SK-N-SH (cell line): ENCODE measurements around the gene ZNF132. TPM values are rescaled to one million over a fixed set of nuclear protein-coding genes. Genes with fewer than 3 reads are reported as not detected.
"Not testable (repeated sequence)": the region's sequence is repeated elsewhere in the genome, so short reads cannot be mapped to it uniquely, and the experiment has no call there.

Experiments
- CTCF ChIA-PET: fragments of 300-600, 350-600 bp; formaldehyde crosslinking; extraction: SDS; loops from one replicate; lab custom pipeline; 2021; lab: Yijun Ruan, JAX
- POLR2A ChIA-PET: fragments of 350-600 bp; sonication (Branson Sonifier 250); formaldehyde crosslinking; extraction: SDS; loops from one replicate; lab custom pipeline; 2020; ENCODE audit warnings: antibody characterized with exemption, inconsistent platforms; lab: Yijun Ruan, JAX
- DNase-seq: peaks from one replicate; pipeline ENCODE4 v3.0.0; 2012
- H2AFZ ChIP-seq: fragments of 200-600 bp; sonication (generic); 2 replicates; pipeline ENCODE4 v1.8.1; 2016; ENCODE audit warnings: antibody characterized with exemption, mild to moderate bottlenecking, low read depth
- H3F3A ChIP-seq: fragments of 200-600 bp; sonication (generic); replicated peaks from 2 replicates; pipeline ENCODE3; 2016; ENCODE audit warnings: antibody characterized with exemption, mild to moderate bottlenecking; ENCODE audit not compliant: insufficient read depth
- H3K27ac ChIP-seq, 2 experiments: fragments of 200-500 bp in 1 of 2; fragments of 200-600 bp in 1 of 2; sonication (Bioruptor generic) in 1 of 2; sonication (generic), shearing (Covaris generic) in 1 of 2; 2 replicates each; pipeline versions ENCODE4 v1.5.1 to v1.6.1; 2014 to 2016; ENCODE audit warnings: low read depth in 2 of 2, inconsistent platforms in 1 of 2, low read length in 1 of 2, mild to moderate bottlenecking in 1 of 2, mixed read lengths in 1 of 2
- H3K27me3 ChIP-seq: fragments of 200-600 bp; sonication (generic), shearing (Covaris generic); 2 replicates; pipeline ENCODE4 v1.6.1; 2016; ENCODE audit warnings: mixed run types; ENCODE audit not compliant: insufficient read depth
- H3K36me3 ChIP-seq, 2 experiments: fragments of 200-500 bp in 1 of 2; fragments of 200-600 bp in 1 of 2; sonication (Bioruptor generic) in 1 of 2; sonication (generic) in 1 of 2; replicated peaks in 1 of 2; 2 replicates each; pipeline versions ENCODE3 to v1.5.1; 2014 to 2016; ENCODE audit warnings: low read length in 1 of 2, mild to moderate bottlenecking in 1 of 2; ENCODE audit not compliant: insufficient read depth in 2 of 2, control insufficient read depth in 1 of 2
- H3K4me1 ChIP-seq, 2 experiments: fragments of 200-500 bp in 1 of 2; fragments of 200-600 bp in 1 of 2; sonication (Bioruptor generic) in 1 of 2; sonication (generic), shearing (Covaris generic) in 1 of 2; 2 replicates each; pipeline versions ENCODE4 v1.5.1 to v1.6.1; 2014 to 2016; ENCODE audit warnings: low read depth in 1 of 2, low read length in 1 of 2, mixed run types in 1 of 2; ENCODE audit not compliant: insufficient read depth in 2 of 2, control insufficient read depth in 1 of 2
- H3K4me2 ChIP-seq: fragments of 200-600 bp; sonication (generic), shearing (Covaris generic); 2 replicates; pipeline ENCODE4 v1.6.1; 2017; ENCODE audit warnings: mixed run types
- H3K4me3 ChIP-seq, 2 experiments: fragments of 200-500 bp in 1 of 2; fragments of 200-600 bp in 1 of 2; sonication (Bioruptor generic) in 1 of 2; sonication (generic), shearing (Covaris generic) in 1 of 2; 2 replicates each; pipeline versions ENCODE4 v1.5.1 to v1.8.1; 2014 to 2016; ENCODE audit warnings: low read depth in 2 of 2, inconsistent platforms in 1 of 2, low read length in 1 of 2, mild to moderate bottlenecking in 1 of 2, mixed read lengths in 1 of 2, moderate library complexity in 1 of 2
- H3K79me2 ChIP-seq: fragments of 200-600 bp; sonication (generic); 2 replicates; pipeline ENCODE4 v1.8.1; 2017; ENCODE audit warnings: mild to moderate bottlenecking; ENCODE audit not compliant: insufficient read depth
- H3K9ac ChIP-seq: fragments of 200-600 bp; sonication (generic); 2 replicates; pipeline ENCODE4 v1.6.1; 2017; ENCODE audit warnings: mixed run types
- H3K9me2 ChIP-seq: fragments of 200-600 bp; sonication (generic); 2 replicates; pipeline ENCODE4 v1.6.1; 2017; ENCODE audit warnings: mixed run types
- H3K9me3 ChIP-seq: fragments of 200-600 bp; sonication (generic); 2 replicates; pipeline ENCODE4 v1.6.1; 2017; ENCODE audit warnings: mixed run types, mild to moderate bottlenecking, moderate library complexity
- H4K20me1 ChIP-seq: fragments of 200-600 bp; sonication (generic); 2 replicates; pipeline ENCODE4 v1.6.1; 2017; ENCODE audit warnings: mild to moderate bottlenecking, mixed run types; ENCODE audit not compliant: insufficient read depth
- FOSL2 ChIP-seq: IDR thresholded peaks from 2 replicates; pipeline ENCODE4 v1.4.0; 2012; ENCODE audit warnings: low read depth, mild to moderate bottlenecking, moderate library complexity, borderline replicate concordance
- FOXJ3 ChIP-seq: sonication (generic); formaldehyde crosslinking; IDR thresholded peaks from 2 replicates; pipeline ENCODE4 v1.5.1; 2020; ENCODE audit warnings: mild to moderate bottlenecking, missing genetic modification reagents
- GABPA ChIP-seq: IDR thresholded peaks from 2 replicates; pipeline ENCODE4 v1.4.0; 2012; ENCODE audit warnings: low read depth, mild to moderate bottlenecking
- MEF2A ChIP-seq: IDR thresholded peaks from 2 replicates; pipeline ENCODE4 v1.4.0; 2012; ENCODE audit warnings: low read depth, borderline replicate concordance
- SIN3A ChIP-seq: IDR thresholded peaks from 2 replicates; pipeline ENCODE4 v1.6.1; 2012; ENCODE audit warnings: low read depth, mild to moderate bottlenecking, low read length, moderate library complexity, borderline replicate concordance
- TEAD4 ChIP-seq: IDR thresholded peaks from 2 replicates; pipeline ENCODE4 v1.4.0; 2012; ENCODE audit warnings: mild to moderate bottlenecking, borderline replicate concordance; ENCODE audit not compliant: insufficient read depth
- YY1 ChIP-seq: IDR thresholded peaks from 2 replicates; pipeline ENCODE4 v1.4.0; 2012; ENCODE audit warnings: low read depth, mild to moderate bottlenecking
- WGBS: methylation state at CpG from one replicate; pipeline ENCODE4 v1.1.6; 2017; ENCODE audit warnings: low lambda C conversion rate; 5-methylcytosine and 5-hydroxymethylcytosine counted together
- polyA plus RNA-seq, 3 experiments: library from polyadenylated mRNA; depleted of rRNA; stranded (reverse); fragments of >200 nt; gene quantifications; 2 replicates each; pipeline ENCODE4 v1.2.3, GENCODE V29; 2012

ZNF132 gene
- polyA plus RNA-seq, 1 of the 3 experiments (the other 2 are of a cell fraction) = 1.3 TPM

DNA sequence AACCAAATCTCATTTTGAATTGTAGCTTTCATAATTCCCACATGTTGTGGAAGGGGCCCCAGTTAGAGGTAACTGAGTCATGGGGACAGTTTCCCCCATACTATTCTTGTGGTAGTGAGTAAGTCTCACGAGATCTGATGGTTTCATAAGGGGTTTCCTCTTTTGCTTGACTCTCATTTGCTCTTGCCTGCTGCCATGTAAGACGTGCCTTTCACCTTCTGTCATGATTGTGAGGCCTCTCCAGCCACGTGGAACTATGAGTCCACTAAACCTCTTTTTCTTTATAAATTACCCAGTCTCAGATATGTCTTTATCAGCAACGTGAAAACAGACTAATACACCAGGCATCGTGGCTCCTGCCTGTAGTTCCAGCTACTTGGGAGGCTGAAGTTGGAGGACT, 10.0 kb upstream of the ZNF132 start:
- H3K4me3 ChIP-seq, H3K79me2 ChIP-seq, CTCF ChIA-PET, H3K9me2 ChIP-seq, H4K20me1 ChIP-seq, H3K27ac ChIP-seq, H3K27me3 ChIP-seq, H2AFZ ChIP-seq, DNase-seq, H3K9me3 ChIP-seq, H3F3A ChIP-seq, H3K4me2 ChIP-seq, H3K9ac ChIP-seq, H3K4me1 ChIP-seq: not testable (repeated sequence)
- H3K36me3 ChIP-seq = peaks cover 0 to 13% of the 10 kb centered on the region in 2 experiments
- POLR2A ChIA-PET = interaction anchor here (1.3 kb wide), 1 partner anchor 70 kb away, joined by 3 read pairs; the partner anchor contains the start of gene ZBTB45
- WGBS = 19% methylated on average over 5 of the region's 5 CpGs

DNA sequence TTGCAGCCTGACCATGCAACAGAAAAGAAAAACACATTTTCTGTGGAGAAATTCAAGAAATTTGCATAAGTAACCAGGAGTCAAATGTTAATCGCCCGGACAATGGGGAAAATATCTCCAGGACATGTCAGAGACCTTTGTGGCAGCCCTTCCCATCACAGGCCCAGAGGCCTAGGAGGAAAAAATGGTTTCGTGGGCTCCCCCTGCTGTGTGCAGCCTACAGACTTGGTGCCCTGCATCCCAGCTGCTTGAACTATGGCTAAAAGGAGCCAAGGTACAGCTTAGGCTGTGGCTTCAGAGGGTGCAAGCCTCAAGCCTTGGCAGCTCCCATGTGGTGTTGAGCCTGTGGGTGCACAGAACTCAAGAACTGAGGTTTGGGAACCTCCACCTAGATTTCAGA, 8.9 kb upstream of the ZNF132 start:
- H3K36me3 ChIP-seq, DNase-seq, H3K4me2 ChIP-seq, H3K79me2 ChIP-seq, H4K20me1 ChIP-seq, H3K4me3 ChIP-seq, H3K27ac ChIP-seq, H3K9ac ChIP-seq, H3K9me3 ChIP-seq, H3K27me3 ChIP-seq, H3K9me2 ChIP-seq, CTCF ChIA-PET, H3K4me1 ChIP-seq, POLR2A ChIA-PET, H3F3A ChIP-seq, H2AFZ ChIP-seq: not testable (repeated sequence)
- 7% methylated on average over 3 of the region's 3 CpGs for WGBS

DNA sequence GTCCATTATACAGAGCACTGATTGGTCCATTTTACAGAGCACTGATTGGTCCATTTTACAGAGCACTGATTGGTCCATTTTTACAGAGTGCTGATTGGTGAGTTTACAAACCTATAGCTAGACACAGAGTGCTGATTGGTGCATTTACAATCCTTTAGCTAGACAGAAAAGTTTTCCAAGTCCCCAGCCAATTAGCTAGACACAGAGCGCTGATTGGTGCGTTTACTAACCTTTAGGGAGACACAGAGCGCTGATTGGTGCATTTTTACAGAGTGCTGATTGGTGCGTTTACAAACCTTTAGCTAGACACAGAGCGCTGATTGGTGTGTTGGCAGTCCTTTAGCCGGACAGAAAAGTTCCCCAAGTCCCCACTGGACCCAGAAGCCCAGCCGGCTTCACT, 3.0 kb upstream of the ZNF132 start:
- H3K4me2 ChIP-seq, DNase-seq, H3K4me3 ChIP-seq, H3F3A ChIP-seq, H3K36me3 ChIP-seq, H3K27me3 ChIP-seq, POLR2A ChIA-PET, H3K9me3 ChIP-seq, H3K9me2 ChIP-seq, H3K27ac ChIP-seq, H2AFZ ChIP-seq, H4K20me1 ChIP-seq, H3K9ac ChIP-seq, CTCF ChIA-PET: not testable (repeated sequence)
- Histone ChIP-seq H3K79me2 (peaks cover 13% of the 10 kb centered on the region; the same call in 1 of the 2 replicates), H3K4me1 (peaks cover 0 to 16% of the 10 kb centered on the region in 2 experiments; a peak in 1 of 4 replicates)
- 67% methylated on average over 7 of the region's 7 CpGs for WGBS

DNA sequence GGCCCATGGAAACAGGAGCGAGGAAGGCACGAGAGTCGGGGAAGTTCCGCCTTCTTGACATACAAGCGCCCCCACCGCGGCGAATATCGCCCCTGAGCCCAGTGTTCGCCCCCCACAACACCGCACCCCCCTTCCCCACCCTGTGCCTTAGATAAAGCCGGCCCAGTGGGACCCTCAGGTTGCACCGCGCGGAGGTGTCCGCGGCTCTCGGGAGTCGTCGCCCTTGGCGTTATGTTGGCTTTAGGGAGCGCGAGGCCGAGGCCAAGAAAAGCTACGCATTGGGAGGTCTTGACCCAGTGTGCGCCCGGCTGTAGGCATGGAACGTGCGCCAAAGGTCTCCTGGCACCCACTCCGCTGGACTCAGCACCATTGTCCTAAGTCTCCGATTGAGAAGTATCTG, 603 bp upstream of the ZNF132 start:
- Histone ChIP-seq H3K4me3 (peak overlapping the region; percentile 83 to 87), H3F3A (no peaks in the 10 kb centered on the region), H4K20me1 (no peaks in the 10 kb centered on the region), H3K4me1 (peaks cover 0 to 16% of the 10 kb centered on the region in 2 experiments; a peak in 1 of 4 replicates), H3K36me3 (peaks cover 13 to 24% of the 10 kb centered on the region in 2 experiments), H2AFZ (peak overlapping the region; percentile 91), H3K79me2 (peaks cover 13% of the 10 kb centered on the region; the same call in 1 of the 2 replicates), H3K9ac (peak overlapping the region; percentile 33; the same call in 1 of the 2 replicates), H3K27ac (peak overlapping the region; percentile 56 to 69; a peak in 3 of 4 replicates), H3K27me3 (no peaks in the 10 kb centered on the region), H3K9me2 (no peaks in the 10 kb centered on the region), H3K9me3 (peaks cover 6% of the 10 kb centered on the region; the same call in 1 of the 2 replicates), H3K4me2 (peak overlapping the region; percentile 99)
- DNase-seq = no peak
- POLR2A ChIA-PET = interaction anchor here (1.0 to 1.6 kb wide), 3 partner anchors 11 to 78 kb away, joined by 3 to 8 read pairs (median 3); partner anchors contain the start of genes ZNF324B and ZNF497
- 25% methylated on average over 18 of the region's 31 CpGs for WGBS
- CTCF ChIA-PET = no interaction called here
- no peak for TF ChIP-seq SIN3A
- no peak for TF ChIP-seq YY1
- no peak for TF ChIP-seq FOXJ3 (CRISPR knock-in tag)
- TF ChIP-seq TEAD4 = no peak
- no peak for TF ChIP-seq FOSL2
- no peak for TF ChIP-seq MEF2A
- no peak for TF ChIP-seq GABPA
